GM19455 (cell line): Measurements from ENCODE around the gene TBC1D16.
"Not testable (repeated sequence)": the region's sequence is repeated elsewhere in the genome, so short reads cannot be mapped to it uniquely, and the experiment has no call there.

Experiments used
- ATAC-seq: cut with Tn5 transposase; IDR thresholded peaks from one replicate; pipeline ENCODE4 v1.9.1; 2021; ENCODE audit not compliant: unreplicated experiment

TBC1D16 gene

DNA sequence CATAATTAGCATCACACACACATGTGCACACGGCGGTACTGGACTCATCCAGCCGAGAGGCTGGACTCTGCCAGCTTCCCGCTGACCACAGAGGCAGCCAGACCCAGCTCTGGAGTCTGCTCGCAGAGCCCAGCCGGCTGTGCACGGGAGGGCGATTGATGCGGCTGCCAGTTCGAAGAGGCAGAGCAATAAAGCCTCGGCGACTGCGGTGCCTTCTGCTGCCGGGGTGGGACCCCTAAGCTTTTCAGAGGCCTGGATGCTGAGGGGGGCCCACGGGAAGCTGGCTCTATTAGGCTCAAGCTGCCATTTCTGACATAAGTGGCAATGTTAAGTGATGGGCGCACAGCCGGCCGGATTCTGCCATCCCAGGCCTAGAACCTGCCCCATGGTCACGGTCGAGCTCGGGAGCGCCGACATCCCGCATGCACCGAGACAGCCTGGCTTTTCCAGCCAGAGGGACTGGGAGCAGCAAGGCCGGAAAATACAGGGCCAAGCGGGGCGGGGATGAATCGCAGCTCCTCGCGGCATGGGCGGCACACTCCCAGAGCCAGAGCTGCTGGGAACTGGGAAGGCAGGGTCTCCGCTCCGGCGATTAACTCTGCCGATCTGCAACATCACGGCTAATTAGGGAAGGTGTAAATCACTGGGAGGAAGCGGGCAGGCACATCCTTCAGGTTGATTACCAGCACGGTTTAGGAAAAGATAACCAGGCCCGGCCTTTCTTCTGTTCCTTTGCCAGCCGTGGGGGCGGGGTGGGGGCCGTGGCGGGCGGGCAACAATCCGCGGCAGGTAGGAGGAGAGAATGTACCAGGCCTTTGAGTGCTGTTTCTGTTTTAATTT lies 57.7 kb downstream of the TBC1D16 start:
- no peak for ATAC-seq

- no peak for ATAC-seq
Observed at GRCh38 chr17:79977161-79977631, 58.5 kb downstream of the TBC1D16 start.

DNA sequence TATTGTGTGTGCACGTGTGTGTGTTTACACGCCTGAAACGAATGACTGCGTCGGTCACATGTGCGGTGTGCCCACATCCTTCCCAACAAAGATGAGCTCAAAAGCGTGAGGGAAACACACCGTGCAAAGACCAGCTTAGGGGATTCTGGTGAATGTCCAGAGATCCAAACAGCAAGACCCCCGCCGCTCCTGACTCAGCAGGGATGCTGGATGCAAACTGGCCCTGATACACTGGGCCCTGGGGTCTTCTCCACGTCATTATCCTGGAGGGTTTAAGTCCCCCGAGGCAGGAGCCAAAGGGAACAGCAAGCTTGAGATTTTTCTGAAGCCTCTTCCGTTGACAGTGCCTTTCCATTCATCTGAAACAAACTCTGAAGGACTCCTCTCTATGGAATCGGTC lies 59.2 kb downstream of the TBC1D16 start:
- no peak for ATAC-seq

- no peak for ATAC-seq
Observed at GRCh38 chr17:79975498-79976134, 60.1 kb downstream of the TBC1D16 start.

GRCh38 chr17:79974566-79975497 lies 60.8 kb downstream of the TBC1D16 start:
- no peak for ATAC-seq

DNA sequence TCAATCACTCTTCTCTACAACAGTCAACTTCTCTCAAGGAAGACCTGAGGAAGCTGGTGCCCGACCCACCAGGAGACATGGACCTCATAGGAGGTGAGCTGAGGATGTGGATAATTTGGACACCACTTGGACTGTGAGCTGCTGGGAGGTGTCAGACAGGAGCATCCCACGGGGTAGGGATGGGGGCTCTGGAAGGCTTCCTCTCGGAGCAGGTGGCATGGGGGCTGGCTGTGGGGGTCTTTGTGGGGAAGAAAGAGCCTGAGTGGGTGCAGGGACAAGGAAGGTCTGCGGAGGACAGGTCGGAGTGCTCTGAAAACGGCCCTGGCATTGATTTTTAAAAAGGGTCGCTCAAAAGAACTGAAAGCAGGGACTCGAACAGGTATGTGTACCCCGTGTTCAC lies 64.0 kb downstream of the TBC1D16 start:
- ATAC-seq = no peak

- ATAC-seq = no peak
Observed at GRCh38 chr17:79970576-79971068, 65.0 kb downstream of the TBC1D16 start.

- no peak for ATAC-seq
Observed at GRCh38 chr17:79969906-79970305, 65.8 kb downstream of the TBC1D16 start.

DNA sequence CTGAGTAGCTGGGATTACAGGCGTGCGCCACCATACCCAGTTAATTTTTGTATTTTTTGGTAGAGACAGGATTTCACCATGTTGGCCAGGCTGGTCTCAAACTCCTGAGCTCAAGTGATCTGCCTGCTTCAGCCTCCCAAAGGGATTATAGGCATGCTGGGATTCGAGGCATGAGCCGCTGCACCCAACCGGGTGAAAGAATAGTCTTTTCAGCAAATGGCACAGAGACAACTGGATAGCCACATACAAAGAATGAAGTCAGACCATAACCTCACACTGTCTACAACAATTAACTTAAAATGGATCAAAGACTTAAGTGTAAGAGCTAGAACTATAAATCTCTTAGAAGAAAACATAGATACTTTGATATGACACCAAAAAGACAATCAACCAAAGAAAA lies 67.6 kb downstream of the TBC1D16 start:
- no peak for ATAC-seq

GRCh38 chr17:79966681-79967080 lies 69.0 kb downstream of the TBC1D16 start:
- ATAC-seq = no peak

DNA sequence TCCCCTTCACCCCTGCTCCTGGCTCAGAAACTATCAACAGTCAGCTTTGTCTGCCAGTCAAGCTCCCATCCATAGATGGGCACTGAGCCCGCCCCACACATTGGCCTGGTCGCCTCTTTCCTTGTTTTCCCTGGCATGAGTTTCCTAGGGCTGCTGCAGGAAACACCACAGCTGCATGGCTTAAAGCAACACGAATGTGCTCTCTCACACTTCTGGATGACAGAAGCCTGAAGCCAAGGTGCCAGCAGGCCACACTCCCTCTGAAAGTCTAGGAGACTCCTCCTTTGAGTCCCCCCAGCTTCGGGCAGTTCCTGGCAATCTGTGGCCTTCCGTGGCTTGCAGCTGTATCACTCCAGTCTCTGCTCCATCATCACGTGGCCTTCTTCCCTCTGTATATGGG lies 69.9 kb downstream of the TBC1D16 start:
- no peak for ATAC-seq

DNA sequence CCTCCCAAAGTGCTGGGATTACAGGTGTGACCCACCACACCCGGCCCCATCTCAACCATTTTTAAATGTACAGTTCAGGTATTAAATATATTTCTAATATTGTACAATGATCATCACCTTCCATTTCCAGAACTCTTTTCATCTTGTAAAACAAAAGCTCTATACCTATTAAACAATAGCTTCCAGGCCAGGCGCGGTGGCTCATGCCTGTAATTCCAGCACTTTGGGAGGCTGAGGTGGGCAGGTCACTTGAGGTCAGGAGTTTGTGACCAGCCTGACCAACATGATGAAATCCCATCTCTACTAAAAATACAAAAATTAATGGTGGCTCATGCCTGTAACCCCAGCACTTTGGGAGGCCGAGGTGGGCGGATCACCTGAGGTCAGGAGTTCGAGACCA lies 73.2 kb downstream of the TBC1D16 start:
- not testable (repeated sequence) for ATAC-seq

- not testable (repeated sequence) for ATAC-seq
Observed at GRCh38 chr17:79961567-79961966, 74.1 kb downstream of the TBC1D16 start.

GRCh38 chr17:79960788-79961522 lies 74.7 kb downstream of the TBC1D16 start:
- no peak for ATAC-seq

GRCh38 chr17:79959042-79959441 lies 76.6 kb downstream of the TBC1D16 start:
- no peak for ATAC-seq

DNA sequence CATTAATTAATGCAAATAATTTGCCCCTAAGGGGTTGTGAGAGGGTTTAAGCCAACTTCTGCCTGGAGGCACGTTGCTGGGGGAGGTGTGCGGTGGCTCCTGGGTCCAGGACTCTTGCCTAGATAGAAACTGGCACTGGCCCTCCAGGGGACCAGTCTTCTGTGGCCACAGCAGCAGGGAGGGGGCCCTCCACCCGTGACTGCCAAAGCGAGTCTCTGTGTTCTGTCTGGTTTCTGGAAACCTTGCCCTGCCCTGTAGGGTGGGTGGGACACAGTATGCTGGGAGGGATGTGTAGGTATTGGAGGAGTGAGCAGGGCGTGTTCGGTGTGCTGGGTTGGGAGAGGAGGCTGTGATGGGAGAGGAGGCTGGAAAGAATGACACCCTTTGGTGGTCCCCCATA lies 78.8 kb downstream of the TBC1D16 start:
- no peak for ATAC-seq

DNA sequence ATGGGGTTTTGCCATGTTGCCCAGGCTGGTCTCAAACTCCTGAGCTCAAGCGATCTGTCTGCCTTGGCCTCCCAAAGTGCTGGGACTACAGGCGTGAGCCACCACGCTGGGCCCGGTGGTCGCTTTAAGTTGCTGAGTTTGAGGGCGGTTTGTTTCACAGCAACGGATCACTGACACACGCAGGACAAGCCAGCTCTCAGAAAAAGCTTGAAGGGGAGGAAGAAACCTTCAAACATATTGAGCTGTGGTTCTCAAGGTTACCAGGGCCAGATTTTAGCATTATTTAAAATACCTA lies 79.3 kb downstream of the TBC1D16 start:
- not testable (repeated sequence) for ATAC-seq

DNA sequence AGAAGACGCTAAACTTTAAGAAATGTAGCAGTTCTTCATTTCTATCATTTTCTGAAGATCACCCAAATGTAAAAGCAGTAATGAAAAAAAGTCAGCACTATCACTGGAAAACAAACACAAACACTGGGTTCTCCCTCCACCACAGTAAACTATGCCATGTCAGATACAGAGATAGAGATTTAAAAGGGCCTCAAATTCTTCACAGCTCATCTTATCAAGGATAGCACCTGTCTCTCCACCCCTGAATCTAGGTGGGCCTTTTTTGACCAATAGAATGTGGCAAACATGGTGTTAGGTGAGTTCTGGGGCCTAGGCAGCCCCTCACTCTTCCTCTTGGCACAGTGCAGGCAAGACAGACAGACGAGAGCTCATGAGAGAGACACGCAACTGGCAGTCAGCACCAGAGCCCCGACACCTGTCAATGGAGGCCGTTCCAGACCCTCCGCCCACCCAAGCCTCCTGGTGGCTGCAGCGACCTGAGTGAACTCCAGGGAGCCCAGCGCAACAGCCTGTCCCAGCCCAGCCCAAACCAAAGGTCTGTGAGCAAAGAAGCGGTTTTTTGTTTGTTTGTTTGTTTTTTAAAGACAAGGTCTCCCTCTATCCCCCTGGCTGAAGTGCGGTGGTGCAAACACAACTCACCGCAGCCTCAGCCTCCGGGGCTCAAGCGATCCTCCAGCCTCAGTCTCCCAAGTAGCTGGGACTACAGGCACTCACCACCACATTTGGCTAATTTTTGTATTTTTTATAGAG lies 79.8 kb downstream of the TBC1D16 start:
- ATAC-seq = no peak

GRCh38 chr17:79955167-79955549 lies 80.5 kb downstream of the TBC1D16 start:
- no peak for ATAC-seq
